Measurements from ENCODE around the gene GPR180. TPM values are rescaled to one million over a fixed set of nuclear protein-coding genes. Genes with fewer than 3 reads are reported as not detected.

GPR180 gene
- total and polyA plus RNA-seq, 12 donors, result 1.1 to 8.0 (median 3.8) TPM

- Histone ChIP-seq H3K36me3 (replicated peaks in 1 of 2) (no peaks in the 10 kb centered on the region), H3K4me1 (replicated peaks in 1 of 2) (no peaks in the 10 kb centered on the region), H3K4me3 (no peak overlapping the region), H3K27ac (no peak overlapping the region), H3K27me3 (no peaks in the 10 kb centered on the region), H3K9me3 (replicated peaks in 1 of 3) (no peaks in the 10 kb centered on the region)
- 74 to 89% (median 80%) methylated on average over 6 of the region's 6 CpGs for WGBS, 4 donors
- intact Hi-C loops (cut with DNase I), result no loop called here
- no peak for DNase-seq
- TF ChIP-seq CTCF (IDR thresholded peaks at IDR 0.05) (no peak), POLR2A (IDR thresholded peaks at IDR 0.05) (no peak)
Observed at GRCh38 chr13:94559222-94559795, 42.3 kb upstream of the GPR180 start.

- Histone ChIP-seq H3K4me1 (replicated peaks in 1 of 2) (no peaks in the 10 kb centered on the region), H3K4me3 (no peak overlapping the region), H3K27me3 (no peaks in the 10 kb centered on the region), H3K36me3 (replicated peaks in 1 of 2) (no peaks in the 10 kb centered on the region), H3K9me3 (replicated peaks in 1 of 3) (no peaks in the 10 kb centered on the region), H3K27ac (no peak overlapping the region)
- intact Hi-C loops (cut with DNase I), result no loop called here
- WGBS, 4 donors, result 63 to 74% (median 68%) methylated on average over 2 of the region's 2 CpGs
- no peak for TF ChIP-seq CTCF (IDR thresholded peaks at IDR 0.05)
- no peak for DNase-seq
Observed at GRCh38 chr13:94560116-94560515, 41.5 kb upstream of the GPR180 start.

- intact Hi-C loops (cut with DNase I), result no loop called here
- 85 to 94% (median 89%) methylated on average over 3 of the region's 3 CpGs for WGBS, 4 donors
- H3K9me3 ChIP-seq (replicated peaks in 1 of 3), result no peaks in the 10 kb centered on the region
- no peak overlapping the region for H3K4me3 ChIP-seq
- TF ChIP-seq POLR2A (IDR thresholded peaks at IDR 0.05) (no peak), CTCF (IDR thresholded peaks at IDR 0.05) (no peak)
- H3K27me3 ChIP-seq, result no peaks in the 10 kb centered on the region
- H3K4me1 ChIP-seq (replicated peaks in 1 of 2), result no peaks in the 10 kb centered on the region
- no peak overlapping the region for H3K27ac ChIP-seq
- no peaks in the 10 kb centered on the region for H3K36me3 ChIP-seq (replicated peaks in 1 of 2)
- no peak for DNase-seq
Observed at GRCh38 chr13:94561126-94561525, 40.5 kb upstream of the GPR180 start.

- no peak overlapping the region for H3K27ac ChIP-seq
- no peaks in the 10 kb centered on the region for H3K27me3 ChIP-seq
- H3K36me3 ChIP-seq (replicated peaks in 1 of 2), result peaks cover 3 to 24% of the 10 kb centered on the region in 2 donors
- TF ChIP-seq POLR2A (IDR thresholded peaks at IDR 0.05) (no peak), CTCF (IDR thresholded peaks at IDR 0.05) (no peak)
- intact Hi-C loops (cut with DNase I), result no loop called here
- H3K4me1 ChIP-seq (replicated peaks in 1 of 2), result no peaks in the 10 kb centered on the region
- H3K4me3 ChIP-seq, result no peak overlapping the region
- DNase-seq, result no peak
- WGBS, 4 donors, result 84 to 97% (median 95%) methylated on average over 3 of the region's 3 CpGs
- no peaks in the 10 kb centered on the region for H3K9me3 ChIP-seq (replicated peaks in 1 of 3)
Observed at GRCh38 chr13:94567581-94567980, 34.1 kb upstream of the GPR180 start.

Measured in adrenal gland (tissue), 12 donors.